Measurements from ENCODE around the gene PIK3C2G. TPM values are rescaled to one million over a fixed set of nuclear protein-coding genes. Genes with fewer than 3 reads are reported as not detected.

PIK3C2G gene
- total RNA-seq, 1 donor from 2014 or later = 0.26 TPM

DNA sequence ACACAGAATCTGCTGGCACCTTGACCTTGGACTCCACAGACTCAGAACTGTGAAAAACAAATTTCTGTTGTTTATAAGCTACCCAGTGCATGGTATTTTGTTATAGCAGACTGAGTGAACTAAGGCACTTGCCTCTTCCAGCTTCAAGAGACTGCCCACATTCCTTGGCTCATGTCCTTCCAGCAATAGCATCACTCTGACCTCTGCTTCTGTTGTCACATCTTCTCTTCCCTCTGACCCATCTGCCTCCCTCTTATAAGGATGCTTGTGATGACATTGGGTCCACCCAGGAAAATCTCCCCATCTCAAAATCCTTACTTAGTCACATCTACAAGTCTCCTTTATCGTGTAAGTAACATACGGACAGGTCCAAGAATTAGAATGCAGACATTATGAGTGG, 200.4 kb downstream of the PIK3C2G start:
- no peak for FAIRE-seq

DNA sequence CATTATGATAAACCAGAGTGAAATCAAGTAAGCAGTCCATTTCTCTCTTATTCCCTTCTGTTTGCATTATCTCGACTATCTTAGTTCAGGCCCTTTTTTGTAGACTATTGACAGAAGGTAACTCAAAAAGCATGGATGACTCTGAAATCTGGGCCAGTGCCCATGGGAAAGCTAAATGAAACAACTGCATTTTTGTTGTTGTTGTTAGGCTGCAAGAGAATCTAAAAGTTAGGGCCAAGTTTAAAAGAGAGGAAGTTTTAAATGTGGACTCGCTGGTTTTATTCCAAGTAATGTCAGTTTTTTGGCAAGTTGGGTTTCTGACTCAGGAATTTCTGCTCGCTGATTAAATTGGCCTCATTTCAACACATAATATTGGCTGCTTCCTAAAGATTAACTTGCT, 201.1 kb downstream of the PIK3C2G start:
- no peak for FAIRE-seq

More for the DNA sequence above, 200.4 kb downstream of the PIK3C2G start:
- Histone ChIP-seq H3K36me3 (ENCODE audit: control insufficient read depth, insufficient read depth, low read length) (no peaks in the 10 kb centered on the region), H3K4me3 (ENCODE audit: low read depth, low read length) (no peak overlapping the region), H3K27me3 (ENCODE audit: control insufficient read depth, insufficient read depth, low read length) (no peaks in the 10 kb centered on the region)
- TF ChIP-seq, protein P1, sequence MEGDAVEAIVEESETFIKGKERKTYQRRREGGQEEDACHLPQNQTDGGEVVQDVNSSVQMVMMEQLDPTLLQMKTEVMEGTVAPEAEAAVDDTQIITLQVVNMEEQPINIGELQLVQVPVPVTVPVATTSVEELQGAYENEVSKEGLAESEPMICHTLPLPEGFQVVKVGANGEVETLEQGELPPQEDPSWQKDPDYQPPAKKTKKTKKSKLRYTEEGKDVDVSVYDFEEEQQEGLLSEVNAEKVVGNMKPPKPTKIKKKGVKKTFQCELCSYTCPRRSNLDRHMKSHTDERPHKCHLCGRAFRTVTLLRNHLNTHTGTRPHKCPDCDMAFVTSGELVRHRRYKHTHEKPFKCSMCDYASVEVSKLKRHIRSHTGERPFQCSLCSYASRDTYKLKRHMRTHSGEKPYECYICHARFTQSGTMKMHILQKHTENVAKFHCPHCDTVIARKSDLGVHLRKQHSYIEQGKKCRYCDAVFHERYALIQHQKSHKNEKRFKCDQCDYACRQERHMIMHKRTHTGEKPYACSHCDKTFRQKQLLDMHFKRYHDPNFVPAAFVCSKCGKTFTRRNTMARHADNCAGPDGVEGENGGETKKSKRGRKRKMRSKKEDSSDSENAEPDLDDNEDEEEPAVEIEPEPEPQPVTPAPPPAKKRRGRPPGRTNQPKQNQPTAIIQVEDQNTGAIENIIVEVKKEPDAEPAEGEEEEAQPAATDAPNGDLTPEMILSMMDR (IDR thresholded peaks at IDR 0.05; ENCODE audit: insufficient read depth, low read length, severe bottlenecking) = no peak
- DNase-seq (ENCODE audit: low read depth) = no peak

DNA sequence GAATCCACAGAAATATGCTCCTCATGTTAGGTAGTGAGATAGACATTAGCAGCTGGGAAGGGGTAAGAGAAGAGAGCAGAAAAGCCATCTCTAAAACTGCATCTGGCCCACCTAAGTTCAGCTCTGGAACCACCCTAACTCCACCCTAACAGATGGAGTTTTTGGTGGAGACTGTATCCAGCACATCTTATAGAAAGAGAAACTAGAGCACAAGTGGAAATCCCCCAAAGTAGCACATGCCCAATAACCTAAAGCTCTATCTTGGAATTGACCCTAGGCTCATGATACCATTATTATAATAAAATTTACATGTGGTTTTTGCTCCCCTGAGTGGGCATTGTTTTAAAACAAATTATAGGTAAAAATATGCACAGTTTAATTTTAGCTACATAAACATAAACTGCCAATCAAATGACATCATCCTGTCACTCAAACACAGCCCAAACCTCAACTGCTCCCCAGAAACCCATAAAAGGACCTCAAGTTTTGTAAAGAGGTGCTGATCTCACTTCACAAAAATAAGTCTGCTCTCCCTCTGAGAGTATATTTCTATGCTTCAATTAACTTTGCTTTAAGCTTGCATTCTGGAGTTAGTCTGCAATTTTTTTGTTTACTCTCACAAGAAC, 206.4 kb downstream of the PIK3C2G start:
- FAIRE-seq (no peak), DNase-seq (ENCODE audit: low read depth) (no peak)
- H3K4me3 ChIP-seq (ENCODE audit: low read depth, low read length) = no peak overlapping the region
- TF ChIP-seq, protein P1 (IDR thresholded peaks at IDR 0.05; ENCODE audit: insufficient read depth, low read length, severe bottlenecking) = no peak
- H3K27me3 ChIP-seq (ENCODE audit: control insufficient read depth, insufficient read depth, low read length) = no peaks in the 10 kb centered on the region
- H3K36me3 ChIP-seq (ENCODE audit: control insufficient read depth, insufficient read depth, low read length) = no peaks in the 10 kb centered on the region

More for the DNA sequence above, 201.1 kb downstream of the PIK3C2G start:
- no peaks in the 10 kb centered on the region for H3K27me3 ChIP-seq (ENCODE audit: control insufficient read depth, insufficient read depth, low read length)
- DNase-seq (ENCODE audit: low read depth) = peak; percentile 40
- TF ChIP-seq, protein P1 (IDR thresholded peaks at IDR 0.05; ENCODE audit: insufficient read depth, low read length, severe bottlenecking) = no peak
- no peaks in the 10 kb centered on the region for H3K36me3 ChIP-seq (ENCODE audit: control insufficient read depth, insufficient read depth, low read length)
- no peak overlapping the region for H3K4me3 ChIP-seq (ENCODE audit: low read depth, low read length)

DNA sequence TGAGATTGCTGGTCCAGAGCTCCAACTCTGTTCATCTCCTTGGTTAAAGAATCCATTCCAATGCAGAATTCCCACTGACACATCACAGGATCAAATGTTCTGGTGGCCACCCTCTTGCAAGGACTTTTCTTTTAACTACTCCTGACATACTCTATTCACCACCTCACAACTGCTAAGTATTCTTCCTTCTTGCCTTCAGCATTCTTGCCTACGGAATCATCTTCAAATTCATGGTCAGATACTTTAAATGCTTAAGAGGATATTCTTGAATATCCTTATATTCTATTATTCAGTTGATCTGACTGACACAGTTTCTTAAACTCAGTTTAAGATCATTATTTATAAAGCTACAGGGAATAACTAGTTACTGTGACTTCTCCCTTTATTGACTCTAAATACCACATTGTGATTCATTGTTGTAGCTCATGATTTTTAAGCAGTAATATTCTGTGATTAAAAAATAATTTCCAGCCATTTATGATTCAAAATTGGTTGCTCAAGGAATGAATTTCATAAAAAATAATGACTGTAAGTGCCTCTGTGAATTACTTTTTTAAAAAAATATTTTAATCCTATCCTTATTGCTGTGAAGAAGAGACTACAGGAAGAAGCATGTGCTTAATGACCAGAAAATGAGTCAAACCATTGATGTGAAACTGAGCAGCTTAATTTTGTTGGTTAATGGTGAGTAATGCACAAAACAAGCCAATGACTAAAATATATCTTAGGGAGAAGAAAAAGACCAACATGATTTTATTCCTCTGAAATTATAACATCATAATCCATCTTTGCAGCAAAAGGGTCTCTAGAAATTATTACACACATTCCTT, 207.1 kb downstream of the PIK3C2G start:
- FAIRE-seq (no peak), DNase-seq (ENCODE audit: low read depth) (peak; percentile 94)
- H3K4me3 ChIP-seq (ENCODE audit: low read depth, low read length) = no peak overlapping the region

DNA sequence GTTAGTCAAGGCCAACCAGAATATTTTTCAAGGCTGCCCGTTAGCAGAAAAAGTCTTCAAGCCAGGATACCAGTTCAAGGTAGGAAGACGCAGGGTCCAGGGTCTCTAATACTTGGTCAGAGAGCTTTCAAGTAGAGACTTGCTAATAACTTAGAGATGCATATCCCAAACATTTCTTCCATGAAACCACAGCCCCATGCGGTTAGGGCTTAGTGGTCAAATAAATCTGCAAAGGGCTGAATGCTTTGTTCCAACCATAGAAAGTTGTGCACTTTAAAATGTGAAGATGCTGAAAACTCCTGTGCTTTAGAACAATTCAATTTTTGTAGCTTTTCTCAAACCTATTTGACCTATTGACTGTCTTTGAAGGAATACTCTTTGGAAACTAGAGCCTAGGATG, 208.9 kb downstream of the PIK3C2G start:
- Histone ChIP-seq H3K4me3 (ENCODE audit: low read depth, low read length) (no peak overlapping the region), H3K27me3 (ENCODE audit: control insufficient read depth, insufficient read depth, low read length) (no peaks in the 10 kb centered on the region)
- no peak for FAIRE-seq

More for the DNA sequence above, 207.1 kb downstream of the PIK3C2G start:
- no peaks in the 10 kb centered on the region for H3K36me3 ChIP-seq (ENCODE audit: control insufficient read depth, insufficient read depth, low read length)
- TF ChIP-seq, protein P1 (IDR thresholded peaks at IDR 0.05; ENCODE audit: insufficient read depth, low read length, severe bottlenecking) = no peak
- H3K27me3 ChIP-seq (ENCODE audit: control insufficient read depth, insufficient read depth, low read length) = no peaks in the 10 kb centered on the region

More for the DNA sequence above, 208.9 kb downstream of the PIK3C2G start:
- no peak for DNase-seq (ENCODE audit: low read depth)
- TF ChIP-seq, protein P1 (IDR thresholded peaks at IDR 0.05; ENCODE audit: insufficient read depth, low read length, severe bottlenecking) = no peak
- no peaks in the 10 kb centered on the region for H3K36me3 ChIP-seq (ENCODE audit: control insufficient read depth, insufficient read depth, low read length)

Measured in bronchial epithelial cell (primary cell).